NCI-H1436 (cell line): ENCODE results near the gene EIF3I.

ENCODE experiments used
- DNase-seq: peaks from one replicate; lab custom pipeline; 2025; lab: John Stamatoyannopoulos, UW

The EIF3I gene

DNA sequence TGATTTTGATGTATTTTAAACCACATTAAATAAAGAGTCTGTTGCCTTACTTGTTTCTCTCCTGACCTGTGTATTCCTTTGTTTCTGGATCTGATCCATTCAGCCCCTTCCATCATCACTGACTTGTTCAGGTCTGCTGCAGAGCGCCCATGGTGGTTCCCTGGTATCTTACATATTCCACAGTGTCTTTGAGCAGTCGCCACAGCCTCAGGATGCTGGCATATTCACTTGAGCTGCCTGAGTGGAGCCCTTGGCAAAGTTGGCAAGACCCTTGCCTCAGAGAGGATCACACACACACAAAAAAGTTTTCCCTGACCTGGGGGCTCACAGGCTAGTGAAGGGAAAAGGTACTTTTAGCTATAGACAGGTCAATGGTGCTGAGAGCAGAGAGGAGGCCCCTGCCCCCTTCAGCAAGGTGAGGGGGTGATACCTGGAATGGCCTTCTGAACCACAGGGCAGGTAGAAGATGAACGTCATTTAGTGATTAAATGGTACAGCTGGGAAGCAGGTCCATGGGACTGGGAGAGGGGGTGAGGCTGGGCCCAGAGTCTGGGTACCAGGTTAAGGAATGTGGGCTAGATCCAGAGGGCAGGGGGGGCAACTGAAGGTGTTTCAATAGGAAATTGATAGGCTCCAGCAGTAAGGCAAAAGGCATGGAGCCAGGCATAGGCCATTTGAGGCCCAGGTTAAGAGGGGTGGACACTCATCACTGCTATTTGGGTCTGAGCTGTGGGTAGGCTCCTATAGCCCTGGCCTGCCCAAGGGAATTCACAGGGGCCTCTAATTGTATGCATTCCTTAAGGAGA is 23.8 kb upstream of the EIF3I start:
- DNase-seq = no peak

DNA sequence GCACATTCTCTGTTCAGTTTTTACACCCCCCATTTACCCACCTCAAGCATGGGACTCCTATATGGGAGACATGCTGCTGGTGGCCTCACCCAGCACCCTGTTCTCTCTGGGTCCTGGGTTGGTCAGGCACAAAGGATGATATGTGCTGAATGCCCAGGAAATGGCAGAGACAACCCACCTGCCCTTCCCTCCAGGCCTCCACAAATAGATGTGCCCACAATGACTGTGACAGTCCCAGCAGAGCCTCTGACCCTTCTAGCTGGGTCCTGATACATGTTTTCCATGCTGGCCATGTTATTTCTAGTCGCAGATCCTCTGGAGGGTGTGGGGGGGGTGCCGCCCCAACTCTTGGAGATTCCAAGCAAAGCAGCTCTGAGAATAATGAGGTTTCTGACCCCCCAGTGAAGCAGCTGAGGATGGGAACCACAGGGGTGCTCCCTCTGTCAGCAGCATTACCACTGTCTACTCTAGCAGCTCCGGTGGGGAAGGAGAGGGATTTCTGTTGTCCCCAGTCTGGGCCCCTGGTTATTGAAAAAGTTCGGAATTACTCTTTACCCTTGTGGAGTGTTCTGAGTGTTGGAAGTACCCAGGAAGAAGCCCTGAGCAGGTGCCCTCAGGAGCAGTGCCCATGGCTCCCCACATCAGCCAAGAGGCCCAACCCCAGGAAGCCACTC is 23.0 kb upstream of the EIF3I start:
- DNase-seq = no peak

DNA sequence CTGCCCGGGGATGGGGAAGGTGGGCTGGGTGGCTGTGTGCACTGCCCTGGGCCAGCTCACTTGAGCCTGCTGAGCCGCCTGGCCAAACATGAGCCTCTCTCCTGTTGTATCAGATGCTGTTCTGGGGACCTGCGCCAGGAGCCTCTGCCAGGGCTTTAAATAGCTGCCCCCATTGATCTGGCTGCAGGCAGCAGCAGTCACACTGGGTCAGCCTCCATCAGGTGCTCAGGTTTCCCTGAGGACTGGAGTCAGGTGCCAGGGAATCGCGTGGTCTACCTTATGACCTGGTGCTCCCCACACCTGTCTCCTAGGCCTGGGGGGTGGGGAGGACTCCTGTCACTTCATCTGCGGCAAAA is 22.5 kb upstream of the EIF3I start:
- DNase-seq = peak; percentile 5

DNA sequence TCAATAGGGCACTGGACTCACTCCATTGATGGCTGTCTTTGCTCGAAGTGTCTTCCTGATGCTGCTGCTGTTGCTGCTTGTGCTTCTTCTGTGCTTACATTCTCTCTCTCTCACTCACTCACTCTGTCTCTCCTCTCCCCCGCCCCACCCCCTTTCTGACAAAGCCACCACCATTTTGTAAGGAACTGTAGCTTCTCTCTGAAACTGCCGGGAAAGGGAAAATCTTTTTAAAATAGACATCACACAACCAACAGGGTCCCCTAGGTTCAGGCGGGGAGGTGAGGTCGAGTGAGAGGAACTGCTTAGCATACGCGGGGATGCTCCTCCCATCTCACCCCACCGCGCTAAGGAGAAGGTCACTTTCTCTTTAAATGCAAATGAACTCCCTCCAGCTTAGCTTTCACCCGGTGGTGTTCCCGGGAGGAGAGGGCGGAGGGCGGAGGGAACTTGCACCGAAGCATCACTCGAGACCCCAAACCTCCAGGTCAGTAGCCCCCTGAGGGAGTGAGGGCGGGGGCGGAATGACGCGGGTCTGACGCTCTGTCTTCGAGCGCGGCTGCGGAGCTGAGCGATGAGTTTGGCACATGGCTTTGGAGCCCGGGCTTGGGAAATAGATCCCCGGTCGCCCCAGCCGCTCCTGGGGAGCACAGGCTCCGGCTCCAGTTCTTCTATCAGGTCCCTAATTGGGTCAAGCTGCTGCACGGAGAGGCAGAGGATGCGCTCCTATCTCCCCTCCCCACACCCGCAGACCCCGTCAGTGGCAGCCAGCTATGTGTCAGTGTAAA is 21.8 kb upstream of the EIF3I start, which contains the start of gene CCDC28B:
TSS of gene CCDC28B (plus strand) at position 370 of the 785 bp plus-strand sequence. CDS start 1,341 bp downstream, outside the sequence.
- peak; percentile 56 for DNase-seq

DNA sequence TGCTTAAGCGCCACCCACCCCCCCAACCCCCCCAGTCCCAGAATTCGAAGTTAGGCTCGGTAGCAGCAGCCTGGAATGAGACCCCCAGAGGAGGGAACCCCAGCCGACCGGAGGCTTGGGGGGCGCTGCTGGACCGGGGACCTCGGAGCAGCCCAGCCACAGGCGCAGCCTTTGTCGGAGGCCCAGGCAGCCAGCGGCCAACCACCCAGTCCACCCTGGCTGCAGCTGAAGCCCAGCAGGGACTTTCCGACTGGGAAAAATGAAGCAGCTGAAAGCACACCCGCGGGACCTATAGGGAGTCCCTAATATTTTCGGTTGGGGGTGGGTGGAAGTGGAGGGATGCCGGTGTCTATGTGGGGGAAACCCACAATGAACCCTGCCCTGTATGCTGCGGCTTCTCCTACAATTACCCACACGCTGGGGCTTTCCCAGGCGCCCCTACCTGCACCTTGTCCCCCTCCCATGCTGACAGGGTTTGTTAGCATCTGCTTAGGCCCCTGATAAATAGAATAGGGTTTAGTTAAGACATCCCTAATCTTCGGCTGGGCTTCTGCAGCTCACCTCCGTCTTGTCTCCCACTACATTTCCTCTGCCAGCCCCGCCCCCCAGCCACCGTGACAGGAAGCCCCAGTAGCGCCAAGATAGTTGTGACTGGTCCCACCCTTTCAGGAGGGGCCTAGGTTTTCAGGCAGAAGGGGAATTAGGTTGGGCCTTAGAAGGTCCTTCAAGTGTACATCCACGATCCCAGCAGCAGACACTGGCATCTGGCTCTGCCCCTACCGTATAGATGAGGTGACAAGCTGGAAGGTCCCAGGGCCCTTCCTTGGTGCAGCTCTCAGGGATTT is 21.0 kb upstream of the EIF3I start:
- peak; percentile 5 for DNase-seq

DNA sequence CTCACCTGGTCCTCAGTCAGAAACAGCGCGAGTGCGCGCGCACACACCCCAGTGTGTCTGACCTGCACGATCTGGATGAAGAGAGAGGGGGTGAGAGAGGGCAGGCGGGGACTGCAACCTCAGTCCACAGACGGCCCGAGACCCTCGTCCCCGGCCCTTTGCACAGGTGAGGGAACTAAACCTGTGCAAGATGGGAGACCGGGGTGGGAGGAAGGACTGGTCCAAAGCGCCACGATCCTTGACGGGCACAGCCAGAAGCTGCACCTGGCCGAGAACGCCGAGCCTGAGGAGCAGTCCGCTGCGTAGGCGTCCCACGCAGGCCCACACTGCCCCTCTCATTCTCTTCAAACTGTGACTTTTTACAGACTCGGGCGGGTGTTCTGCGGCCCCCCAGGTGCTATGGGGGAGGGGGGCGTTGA is 17.3 kb upstream of the EIF3I start:
- DNase-seq = no peak

DNA sequence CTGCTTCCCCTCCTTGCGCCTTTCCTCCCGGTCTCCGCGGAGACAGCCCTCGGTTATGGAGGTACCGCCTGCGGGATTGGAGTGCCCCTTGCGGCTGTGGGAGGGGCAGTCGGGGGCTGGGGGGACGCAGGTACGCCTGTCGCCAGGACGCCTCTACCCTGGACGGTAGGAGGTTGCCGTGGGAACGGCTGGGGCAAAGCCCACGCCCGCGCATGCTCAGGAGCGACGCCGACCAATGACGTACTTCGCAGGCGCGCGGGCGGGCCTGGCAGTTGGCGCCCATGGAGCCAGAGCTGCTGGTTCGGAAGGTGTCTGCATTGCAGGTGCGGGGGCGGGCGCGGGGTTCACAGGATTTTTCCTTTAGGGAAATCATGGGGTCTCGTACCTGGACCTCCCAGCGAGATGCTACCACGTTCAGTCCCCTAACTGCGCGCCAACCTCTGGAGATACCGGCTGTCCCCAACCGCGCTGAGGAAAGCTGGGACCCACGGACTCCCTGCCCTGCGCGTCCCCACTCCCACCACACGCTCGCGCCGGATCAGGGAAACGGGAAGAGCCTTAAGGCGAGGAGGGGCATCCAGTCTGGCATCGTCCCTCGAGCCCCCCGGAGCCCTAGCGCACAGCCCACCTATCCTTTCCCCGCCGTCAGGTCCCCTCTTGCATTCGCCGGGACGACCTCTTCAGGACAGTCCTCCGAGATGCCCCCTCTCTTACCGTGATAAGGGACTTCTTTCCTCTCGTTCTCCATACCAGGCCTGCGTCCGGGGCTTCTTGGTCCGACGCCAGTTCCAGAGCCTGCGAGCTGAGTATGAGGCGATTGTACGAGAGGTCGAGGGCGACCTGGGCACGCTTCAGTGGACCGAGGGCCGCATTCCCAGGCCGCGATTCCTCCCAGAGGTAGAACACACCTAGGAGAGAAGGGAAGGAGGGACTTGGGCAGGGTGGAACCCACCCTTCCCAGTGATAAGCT is 16.5 kb upstream of the EIF3I start, which contains the start of gene IQCC:
TSS of gene IQCC (plus strand) at position 271 of the 970 bp plus-strand sequence. CDS start at position 282, 11 bp downstream.
- DNase-seq = peak; percentile 94

DNA sequence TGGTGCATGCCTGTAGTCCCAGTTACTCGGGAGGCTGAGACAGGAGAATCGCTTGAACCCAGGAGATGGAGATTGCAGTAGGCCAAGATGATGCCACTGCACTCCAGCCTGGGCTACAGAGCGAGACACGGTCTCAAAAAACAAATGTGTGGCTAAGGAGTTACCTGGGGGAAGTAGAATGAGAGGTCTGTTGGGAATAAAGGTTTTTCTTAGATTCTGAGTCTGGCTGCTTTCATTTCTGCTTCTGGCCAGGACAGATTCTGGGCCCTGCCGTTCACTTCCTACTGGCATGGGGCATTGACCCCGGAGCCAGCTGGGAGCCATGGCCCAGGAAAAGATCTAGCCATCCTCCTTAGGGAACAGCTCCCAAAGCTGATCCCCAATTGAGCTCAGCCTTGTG is 13.7 kb upstream of the EIF3I start:
- no peak for DNase-seq

DNA sequence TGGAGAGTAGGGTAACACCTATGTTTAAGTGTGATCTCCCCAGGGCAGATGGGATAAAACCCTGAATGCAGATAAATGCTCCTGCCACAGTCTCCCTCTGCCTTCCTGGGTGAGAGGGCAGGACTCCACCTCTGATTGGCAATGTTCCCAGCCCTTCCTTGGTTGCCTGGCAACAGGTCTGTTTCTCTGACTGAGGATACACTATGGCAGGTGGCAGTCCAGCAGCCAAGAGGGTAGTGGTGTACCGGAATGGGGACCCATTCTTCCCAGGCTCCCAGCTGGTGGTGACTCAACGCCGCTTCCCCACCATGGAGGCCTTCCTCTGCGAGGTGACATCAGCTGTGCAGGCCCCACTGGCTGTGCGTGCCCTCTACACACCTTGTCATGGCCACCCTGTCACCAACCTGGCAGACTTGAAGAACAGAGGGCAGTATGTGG is 13.3 kb upstream of the EIF3I start, which contains the start of gene DCDC2B:
TSS of gene DCDC2B (plus strand) at position 199 of the 438 bp plus-strand sequence. CDS start at position 204, 5 bp downstream.
- DNase-seq = peak; percentile 92

DNA sequence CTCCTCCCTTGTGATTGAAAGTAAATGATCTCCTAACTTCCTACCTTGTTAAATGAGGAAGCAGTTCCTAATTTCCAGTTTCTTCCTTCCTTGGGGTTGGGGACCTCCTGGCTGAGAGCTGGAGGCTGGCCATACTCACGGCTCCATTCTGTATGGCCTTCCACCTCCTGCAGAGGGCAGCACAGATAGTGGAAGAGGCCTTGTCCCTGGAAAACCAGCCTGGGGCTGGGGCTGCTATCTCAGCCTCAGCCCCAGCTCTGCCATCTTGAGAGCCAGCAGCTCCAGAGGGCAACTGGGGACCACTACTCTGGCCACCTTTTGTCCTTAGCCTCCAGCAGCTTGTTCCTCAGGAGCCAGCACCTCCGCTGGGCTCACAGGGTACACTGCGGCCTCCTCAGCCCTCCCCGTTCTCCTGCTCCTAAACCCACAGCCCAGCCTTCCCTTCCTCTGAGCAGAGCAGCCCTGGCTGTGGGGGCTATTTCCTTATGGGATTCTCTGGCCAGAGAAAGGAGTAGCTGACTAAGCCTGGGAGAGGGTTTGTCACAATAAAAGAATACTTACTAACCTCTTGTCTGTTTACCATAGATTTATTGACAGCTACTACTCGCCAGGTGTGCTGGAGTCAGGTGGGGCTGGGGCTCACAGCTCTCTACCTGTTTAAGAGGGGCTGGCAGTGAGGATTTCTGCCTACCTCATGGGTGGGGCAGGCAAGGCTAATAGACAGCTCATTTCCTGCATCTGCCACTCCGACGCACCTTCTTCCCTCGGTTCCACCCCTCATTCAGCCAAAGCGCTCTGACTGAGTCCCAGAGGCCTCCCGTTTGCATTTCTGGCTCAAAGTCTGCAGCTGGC is 6.4 kb upstream of the EIF3I start:
- peak; percentile 72 for DNase-seq

DNA sequence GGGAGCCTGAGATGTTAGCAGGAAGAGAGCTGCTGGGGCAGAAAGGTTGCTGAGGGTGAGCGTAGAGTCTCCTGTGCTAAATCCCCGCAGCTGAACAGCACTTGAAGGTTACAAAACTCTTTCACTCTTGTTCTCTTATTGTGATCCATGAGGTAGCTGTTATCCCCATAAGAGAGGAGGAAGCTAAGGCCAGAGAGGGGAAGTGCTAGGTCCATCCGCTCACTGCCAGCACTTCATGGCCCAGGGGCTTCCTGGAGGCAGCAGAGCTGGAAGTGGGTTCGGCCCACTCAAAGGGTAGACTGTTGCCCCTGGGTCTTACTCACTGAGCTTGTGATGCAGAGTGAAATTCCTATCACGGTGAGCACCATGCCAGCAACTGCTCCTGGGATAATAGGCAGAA is 5.6 kb upstream of the EIF3I start:
- DNase-seq = no peak

DNA sequence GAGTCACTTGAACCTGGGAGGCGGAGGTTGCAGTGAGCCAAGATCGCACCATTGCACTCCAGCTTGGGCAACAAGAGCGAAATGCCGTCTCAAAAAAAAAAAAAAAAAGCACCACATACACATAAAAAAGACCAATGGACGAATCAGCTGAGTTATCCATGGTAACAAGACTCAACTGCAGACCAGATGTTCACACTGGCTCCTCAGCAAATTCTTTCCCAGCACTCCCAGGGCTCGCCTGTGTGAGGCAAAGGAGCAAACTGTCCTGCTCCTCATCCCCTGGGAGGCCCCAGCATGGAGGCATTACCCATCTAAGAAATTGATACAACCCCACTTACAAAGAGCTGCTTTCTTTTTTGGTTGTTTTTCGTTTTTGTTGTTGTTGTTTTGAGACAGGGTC is 3.2 kb upstream of the EIF3I start:
- no peak for DNase-seq

DNA sequence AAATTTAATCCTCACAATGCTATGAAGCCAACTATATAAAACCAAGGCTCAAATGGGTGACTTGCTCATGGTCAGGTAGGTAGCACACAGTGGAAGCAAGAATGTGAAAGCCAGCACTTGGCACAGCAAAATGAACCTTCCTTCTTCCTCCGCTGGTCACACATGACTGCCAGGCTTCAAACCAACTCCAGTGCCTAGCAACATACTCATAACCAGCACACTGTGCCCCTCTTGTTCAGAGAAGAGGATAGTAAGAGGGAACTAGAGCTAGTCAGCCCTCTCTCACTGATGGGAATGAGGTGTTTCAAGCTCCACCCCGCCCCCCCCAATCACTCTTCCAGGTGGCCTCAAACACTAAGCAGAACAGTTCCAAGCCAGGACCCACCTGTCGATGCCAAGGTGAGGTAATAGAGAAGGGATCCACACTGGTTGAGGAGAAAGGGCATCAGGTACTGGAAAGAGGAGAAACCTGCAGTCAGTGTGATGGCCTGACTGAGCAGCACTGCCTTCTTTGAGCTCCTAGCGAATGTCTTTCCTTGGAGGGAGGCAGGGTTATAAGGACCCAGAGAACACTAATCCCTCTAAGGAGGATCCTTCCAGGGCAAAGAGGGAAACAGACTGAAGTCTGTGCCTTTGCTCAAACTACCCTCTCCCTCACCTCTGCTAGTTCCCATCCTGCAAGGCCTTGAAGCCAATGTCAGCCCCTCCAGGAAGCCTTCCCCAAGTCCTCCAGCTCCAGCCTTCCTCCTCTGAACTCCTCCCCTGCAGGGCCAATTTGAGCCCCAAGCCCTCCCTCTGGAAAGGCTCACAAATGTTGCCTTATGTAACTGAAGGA is 1.2 kb upstream of the EIF3I start:
- DNase-seq = no peak

DNA sequence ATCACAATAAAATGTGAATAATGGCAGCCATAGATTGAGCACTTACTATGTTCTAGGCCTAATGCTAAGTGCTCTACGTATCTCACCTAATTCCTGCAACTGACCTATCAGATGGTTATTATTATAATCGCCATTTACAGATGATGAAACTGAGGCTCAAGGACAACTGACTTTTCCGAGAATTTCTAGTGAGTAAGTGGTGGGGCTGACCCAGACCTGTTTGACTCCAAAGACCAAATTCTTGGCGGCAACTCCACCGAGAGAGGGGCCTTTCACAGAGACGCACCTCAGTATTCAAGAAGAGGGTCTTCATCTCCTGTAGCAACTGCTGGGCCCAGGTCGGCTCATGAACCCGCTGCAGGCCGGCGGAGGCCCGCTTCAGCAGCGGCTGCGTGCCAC is 627 bp upstream of the EIF3I start:
- DNase-seq = no peak

DNA sequence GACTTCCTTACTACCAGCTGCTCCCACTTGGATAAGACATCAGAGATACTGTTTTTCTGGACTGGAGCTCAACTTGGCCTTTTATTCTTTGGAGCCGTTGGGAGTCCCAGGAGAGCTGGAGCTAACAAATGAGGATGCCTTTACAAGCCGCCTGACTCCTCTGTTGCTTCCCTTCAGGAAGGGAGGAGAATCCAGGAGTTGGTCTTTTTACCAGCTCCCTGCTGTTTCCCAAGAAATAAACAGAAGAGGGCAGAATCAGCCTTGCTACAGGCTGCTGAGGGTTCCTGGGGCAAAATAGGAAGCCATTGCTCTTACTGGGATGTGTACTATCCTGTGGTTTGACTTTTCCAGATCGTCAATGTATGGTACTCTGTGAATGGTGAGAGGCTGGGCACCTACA is 1.5 kb downstream of the EIF3I start:
- no peak for DNase-seq

DNA sequence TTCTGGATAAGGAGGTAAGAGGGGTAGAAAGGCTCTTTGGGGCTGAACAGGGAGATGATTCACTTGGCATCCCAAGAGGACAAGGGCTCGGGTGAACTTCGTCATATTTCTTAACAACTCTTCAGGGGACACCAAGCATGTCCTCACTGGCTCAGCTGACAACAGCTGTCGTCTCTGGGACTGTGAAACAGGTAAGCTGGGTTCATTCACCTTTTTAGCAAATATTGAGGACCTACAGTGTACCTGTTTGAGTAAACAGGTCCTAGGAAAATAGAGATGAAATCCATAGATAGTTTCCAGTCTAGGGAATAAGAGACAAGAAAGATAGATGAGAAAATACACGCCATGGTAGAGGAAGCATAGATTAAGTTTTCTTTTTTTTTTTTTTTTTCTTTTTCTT is 2.1 kb downstream of the EIF3I start:
- DNase-seq = no peak

DNA sequence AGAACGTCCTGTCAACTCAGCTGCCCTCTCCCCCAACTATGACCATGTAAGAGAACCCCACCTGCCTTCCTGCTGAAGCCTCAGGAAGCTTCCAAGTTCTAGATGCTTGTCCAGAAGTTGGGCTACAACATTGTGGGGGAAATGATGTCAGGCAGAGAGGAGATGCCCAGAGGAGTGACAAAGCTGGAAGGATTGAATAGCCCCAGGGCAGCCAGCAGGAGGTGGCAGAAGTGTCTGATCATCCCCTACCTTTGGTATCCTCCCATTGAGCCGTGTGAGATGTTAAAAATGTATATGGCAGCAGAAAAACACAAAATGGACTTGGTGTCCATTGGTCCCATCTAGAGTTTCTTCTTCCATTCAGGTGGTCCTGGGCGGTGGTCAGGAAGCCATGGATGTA is 6.6 kb downstream of the EIF3I start:
- DNase-seq = no peak

DNA sequence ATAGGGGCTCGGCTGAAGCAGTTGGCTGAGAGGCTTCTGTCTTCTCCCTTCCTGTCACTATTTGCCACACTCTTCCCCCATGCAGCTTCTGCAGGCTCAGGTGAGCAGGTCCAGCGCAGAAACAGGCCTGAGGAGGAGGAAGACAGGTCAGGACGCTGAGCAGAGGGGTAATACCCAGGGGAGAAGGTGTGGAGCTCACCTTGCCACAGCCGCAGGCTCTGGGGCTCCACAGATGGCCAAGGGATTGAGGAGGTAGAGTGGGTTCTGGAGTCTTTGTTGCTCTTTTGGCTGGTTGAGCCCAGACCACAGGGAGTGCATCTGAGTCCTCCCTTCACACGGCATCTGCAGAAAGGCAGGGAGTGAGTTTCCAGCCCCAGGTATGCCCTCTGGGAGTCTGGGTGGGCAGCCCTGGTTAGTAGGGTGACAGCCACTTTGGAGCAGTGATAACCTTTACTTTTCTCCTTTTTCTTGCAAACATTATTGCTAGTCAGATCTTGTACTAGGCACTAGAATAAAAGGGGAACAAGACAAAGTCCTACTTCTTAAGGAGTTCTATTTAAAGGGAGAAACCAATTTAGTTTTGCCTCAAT is 9.7 kb downstream of the EIF3I start:
- DNase-seq = no peak
